GM12801 (cell line): ENCODE data around the gene INHBE.

Experiments used
- CTCF ChIP-seq: IDR thresholded peaks from one replicate; pipeline ENCODE4 v1.5.1; 2011; ENCODE audit warnings: control low read depth; ENCODE audit not compliant: insufficient read length; ENCODE audit errors: extremely low read depth

Gene INHBE

GRCh38 chr12:57428965-57429364 is 26.1 kb upstream of the INHBE start:
- no peak for TF ChIP-seq CTCF

- no peak for TF ChIP-seq CTCF
Observed at GRCh38 chr12:57429473-57430111, 25.5 kb upstream of the INHBE start.

GRCh38 chr12:57430112-57430930 is 24.8 kb upstream of the INHBE start:
- TF ChIP-seq CTCF: no peak

- TF ChIP-seq CTCF: no peak
Observed at GRCh38 chr12:57430931-57431566, 24.1 kb upstream of the INHBE start, which contains the start of gene R3HDM2. TSS of gene R3HDM2 (minus strand) at chr12:57431043. CDS start at chr12:57310428, 120,615 bp downstream.

GRCh38 chr12:57431654-57432188 is 23.4 kb upstream of the INHBE start:
- TF ChIP-seq CTCF: no peak

GRCh38 chr12:57433370-57433769 is 21.7 kb upstream of the INHBE start:
- TF ChIP-seq CTCF: no peak
